ENCODE data around the gene CNTF. TPM values are rescaled to one million over a fixed set of nuclear protein-coding genes. Genes with fewer than 3 reads are reported as not detected.

The CNTF gene
- polyA plus RNA-seq, 1 of the 3 experiments (the other 2 are of a cell fraction): 0.87 TPM

DNA sequence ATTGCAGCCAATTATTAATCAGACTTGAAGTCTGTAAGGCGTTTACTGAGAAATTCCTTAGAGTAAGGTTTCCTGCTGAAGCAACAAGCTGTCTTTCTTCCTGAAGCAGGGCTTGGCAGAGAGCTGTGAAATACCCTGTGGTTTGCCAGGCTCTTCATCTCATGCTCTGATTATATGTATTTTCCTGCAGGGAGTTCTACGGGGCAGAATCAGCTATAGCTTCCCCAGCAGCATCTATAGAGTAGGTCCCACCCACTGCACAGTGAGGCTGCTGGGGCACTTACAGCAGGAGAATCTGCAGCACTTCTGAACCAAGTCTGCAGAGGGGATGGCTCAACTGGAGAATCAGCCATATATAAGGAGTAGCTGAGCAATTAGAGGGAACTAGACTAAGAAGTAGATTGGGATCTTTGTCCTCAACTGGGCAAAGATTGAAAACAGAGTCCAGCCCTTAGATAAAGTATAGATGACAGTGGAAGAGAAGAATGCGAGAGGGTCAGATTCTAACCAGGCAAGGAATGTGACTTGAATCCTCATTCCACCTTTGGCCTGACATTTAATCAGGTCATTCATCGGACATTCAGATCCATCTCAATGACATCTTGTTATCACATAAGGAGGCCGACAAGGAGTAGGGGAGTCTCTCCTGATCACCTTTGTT, 37.6 kb downstream of the CNTF start:
- Histone ChIP-seq H3K9me3 (no peaks in the 10 kb centered on the region), H3K9me2 (no peaks in the 10 kb centered on the region), H2AFZ (ENCODE audit: low read depth) (no peak overlapping the region), H3K36me3 (replicated peaks in 1 of 2; ENCODE audit: control insufficient read depth in 1 of 2, insufficient read depth in 2 of 2, low read length in 1 of 2) (no peaks in the 10 kb centered on the region), H4K20me1 (ENCODE audit: insufficient read depth) (no peaks in the 10 kb centered on the region), H3K4me1 (ENCODE audit: control insufficient read depth in 1 of 2, insufficient read depth in 2 of 2, low read depth in 1 of 2, low read length in 1 of 2) (no peaks in the 10 kb centered on the region), H3K4me2 (no peak overlapping the region), H3K27me3 (ENCODE audit: insufficient read depth) (peaks cover 6% of the 10 kb centered on the region; the same call in 1 of the 2 replicates), H3F3A (replicated peaks; ENCODE audit: insufficient read depth) (no peaks in the 10 kb centered on the region), H3K79me2 (ENCODE audit: insufficient read depth) (no peaks in the 10 kb centered on the region), H3K4me3 (ENCODE audit: low read depth in 2 of 2, low read length in 1 of 2) (no peak overlapping the region), H3K27ac (ENCODE audit: low read depth in 2 of 2, low read length in 1 of 2) (no peak overlapping the region), H3K9ac (no peak overlapping the region)
- TF ChIP-seq, protein P1, sequence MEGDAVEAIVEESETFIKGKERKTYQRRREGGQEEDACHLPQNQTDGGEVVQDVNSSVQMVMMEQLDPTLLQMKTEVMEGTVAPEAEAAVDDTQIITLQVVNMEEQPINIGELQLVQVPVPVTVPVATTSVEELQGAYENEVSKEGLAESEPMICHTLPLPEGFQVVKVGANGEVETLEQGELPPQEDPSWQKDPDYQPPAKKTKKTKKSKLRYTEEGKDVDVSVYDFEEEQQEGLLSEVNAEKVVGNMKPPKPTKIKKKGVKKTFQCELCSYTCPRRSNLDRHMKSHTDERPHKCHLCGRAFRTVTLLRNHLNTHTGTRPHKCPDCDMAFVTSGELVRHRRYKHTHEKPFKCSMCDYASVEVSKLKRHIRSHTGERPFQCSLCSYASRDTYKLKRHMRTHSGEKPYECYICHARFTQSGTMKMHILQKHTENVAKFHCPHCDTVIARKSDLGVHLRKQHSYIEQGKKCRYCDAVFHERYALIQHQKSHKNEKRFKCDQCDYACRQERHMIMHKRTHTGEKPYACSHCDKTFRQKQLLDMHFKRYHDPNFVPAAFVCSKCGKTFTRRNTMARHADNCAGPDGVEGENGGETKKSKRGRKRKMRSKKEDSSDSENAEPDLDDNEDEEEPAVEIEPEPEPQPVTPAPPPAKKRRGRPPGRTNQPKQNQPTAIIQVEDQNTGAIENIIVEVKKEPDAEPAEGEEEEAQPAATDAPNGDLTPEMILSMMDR (IDR thresholded peaks at IDR 0.05): no peak
- TF ChIP-seq GATA2 (CRISPR knock-in tag; IDR thresholded peaks at IDR 0.05) (no peak), FOXJ3 (CRISPR knock-in tag; IDR thresholded peaks at IDR 0.05) (no peak), TAF1 (IDR thresholded peaks at IDR 0.05; ENCODE audit: borderline replicate concordance, low read depth, low read length) (no peak), NFIC (IDR thresholded peaks at IDR 0.05; ENCODE audit: borderline replicate concordance) (no peak), RFX5 (IDR thresholded peaks at IDR 0.05; ENCODE audit: low read length) (no peak), FOSL2 (IDR thresholded peaks at IDR 0.05; ENCODE audit: borderline replicate concordance, low read depth) (no peak), EZH2phosphoT487 (IDR thresholded peaks at IDR 0.05; ENCODE audit: borderline replicate concordance, low read depth) (no peak), RCOR1 (IDR thresholded peaks at IDR 0.05; ENCODE audit: low read length) (no peak)
- TF ChIP-seq, protein P2, sequence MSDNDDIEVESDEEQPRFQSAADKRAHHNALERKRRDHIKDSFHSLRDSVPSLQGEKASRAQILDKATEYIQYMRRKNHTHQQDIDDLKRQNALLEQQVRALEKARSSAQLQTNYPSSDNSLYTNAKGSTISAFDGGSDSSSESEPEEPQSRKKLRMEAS (IDR thresholded peaks at IDR 0.05; ENCODE audit: low read depth): no peak
- TF ChIP-seq, protein P3, sequence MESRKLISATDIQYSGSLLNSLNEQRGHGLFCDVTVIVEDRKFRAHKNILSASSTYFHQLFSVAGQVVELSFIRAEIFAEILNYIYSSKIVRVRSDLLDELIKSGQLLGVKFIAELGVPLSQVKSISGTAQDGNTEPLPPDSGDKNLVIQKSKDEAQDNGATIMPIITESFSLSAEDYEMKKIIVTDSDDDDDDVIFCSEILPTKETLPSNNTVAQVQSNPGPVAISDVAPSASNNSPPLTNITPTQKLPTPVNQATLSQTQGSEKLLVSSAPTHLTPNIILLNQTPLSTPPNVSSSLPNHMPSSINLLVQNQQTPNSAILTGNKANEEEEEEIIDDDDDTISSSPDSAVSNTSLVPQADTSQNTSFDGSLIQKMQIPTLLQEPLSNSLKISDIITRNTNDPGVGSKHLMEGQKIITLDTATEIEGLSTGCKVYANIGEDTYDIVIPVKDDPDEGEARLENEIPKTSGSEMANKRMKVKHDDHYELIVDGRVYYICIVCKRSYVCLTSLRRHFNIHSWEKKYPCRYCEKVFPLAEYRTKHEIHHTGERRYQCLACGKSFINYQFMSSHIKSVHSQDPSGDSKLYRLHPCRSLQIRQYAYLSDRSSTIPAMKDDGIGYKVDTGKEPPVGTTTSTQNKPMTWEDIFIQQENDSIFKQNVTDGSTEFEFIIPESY (IDR thresholded peaks at IDR 0.05; ENCODE audit: borderline replicate concordance, low read depth): no peak
- WGBS (ENCODE audit: low lambda C conversion rate): 49% methylated on average over 5 of the region's 5 CpGs
- POLR2A ChIA-PET: no interaction called here
- CTCF ChIA-PET: interaction anchor here (0.8 kb wide), 1 partner anchor 14 kb away, joined by 3 read pairs; no protein-coding TSS in a partner anchor
- no peak for DNase-seq

Measured in SK-N-SH (cell line).